Measurements from ENCODE around the gene STIM2. TPM values are rescaled to one million over a fixed set of nuclear protein-coding genes. Genes with fewer than 3 reads are reported as not detected.

STIM2 gene
- total and polyA plus RNA-seq, 9 of the 15 experiments (the other 6 are each of a cell fraction or from before 2014, with no cell fraction given) = 7.2 to 26.8 (median 15.4) TPM

GRCh38 chr4:26812049-26812714 is 48.5 kb upstream of the STIM2 start:
- FAIRE-seq = no peak
- POLR2A ChIA-PET = interaction anchor here (0.7 kb wide), 1 partner anchor 1146 kb away, joined by 3 read pairs; no protein-coding TSS in a partner anchor

More at GRCh38 chr4:26812049-26812714, 48.5 kb upstream of the STIM2 start:
- H3K4me2 ChIP-seq (ENCODE audit: insufficient read depth, low read length) = no peak overlapping the region
- H3K9ac ChIP-seq (ENCODE audit: insufficient read depth in 1 of 2, low read depth in 2 of 2, low read length in 2 of 2) = no peak overlapping the region
- CTCF ChIA-PET (ENCODE audit: low intra/inter-chr PET ratio) = no interaction called here
- H3K4me3 ChIP-seq = no peak overlapping the region
- no peaks in the 10 kb centered on the region; a peak in 1 of 5 replicates for H3K27me3 ChIP-seq (ENCODE audit: control insufficient read depth in 2 of 2, insufficient read depth in 2 of 2, low read length in 2 of 2)
- 32% methylated on average over 6 of the region's 6 CpGs for WGBS (ENCODE audit: insufficient coverage, low coverage, missing lambda C conversion rate)
- DNase-seq (ENCODE audit: extremely low read depth in 1 of 4, low spot score in 3 of 4) = no peak
- TF ChIP-seq SP2 (IDR thresholded peaks at IDR 0.05; ENCODE audit: extremely low read depth, low read depth, low read length, poor library complexity, severe bottlenecking) = no peak
- no peak for TF ChIP-seq RNF219 (CRISPR knock-in tag; IDR thresholded peaks at IDR 0.05)
- TF ChIP-seq EWSR1 (IDR thresholded peaks at IDR 0.05; ENCODE audit: borderline replicate concordance, low read depth, partially characterized antibody) = no peak
- H3K4me1 ChIP-seq (replicated peaks in 1 of 2; ENCODE audit: control insufficient read depth in 2 of 2, insufficient read depth in 2 of 2, low read length in 2 of 2) = no peaks in the 10 kb centered on the region; a peak in 1 of 5 replicates
- no peak overlapping the region for H3K27ac ChIP-seq (ENCODE audit: extremely low read depth, low read depth, low read length)
- H3K36me3 ChIP-seq (ENCODE audit: control insufficient read depth, insufficient read depth, low read length) = no peaks in the 10 kb centered on the region
- in situ Hi-C loops (cut with MboI) (no loop called here), intact Hi-C loops (cut with micrococcal nuclease) (no loop called here)
- H3K9me3 ChIP-seq (replicated peaks; ENCODE audit: control insufficient read depth, insufficient read depth, low read depth, low read length) = no peaks in the 10 kb centered on the region
- no peaks in the 10 kb centered on the region for H4K20me1 ChIP-seq (replicated peaks; ENCODE audit: control insufficient read depth, insufficient read depth, low read length)
- no peaks in the 10 kb centered on the region for H3K9me1 ChIP-seq (ENCODE audit: control insufficient read depth, insufficient read depth, low read length)
- BruUV-seq (replicated peaks) = no TSS peak
- H3K79me2 ChIP-seq (ENCODE audit: control insufficient read depth, insufficient read depth, low read length) = no peaks in the 10 kb centered on the region
- ATAC-seq = no peak
- H2AFZ ChIP-seq (ENCODE audit: low read depth, low read length) = no peak overlapping the region

Data from K562 (cell line).